MCF 10A (cell line): ENCODE results near the gene WDFY4. TPM values are rescaled to one million over a fixed set of nuclear protein-coding genes. Genes with fewer than 3 reads are reported as not detected.

Experiments
- BruUV-seq: library from RNA; stranded (reverse); fragments of 400-500 nt; replicated peaks from 2 replicates; lab custom pipeline; 2021; lab: Mats Ljungman, UMichigan
- CTCF ChIA-PET: fragments of 300-600 bp; sonication (Branson Sonifier 250); formaldehyde crosslinking; extraction: SDS; loops from one replicate; lab custom pipeline; 2021; ENCODE audit warnings: antibody characterized with exemption, inconsistent platforms; lab: Yijun Ruan, JAX
- POLR2A ChIA-PET: fragments of 300-600, 350-650 bp; sonication (Branson Sonifier 250); formaldehyde crosslinking; extraction: SDS; loops from one replicate; lab custom pipeline; 2020; ENCODE audit warnings: antibody characterized with exemption, inconsistent platforms; lab: Yijun Ruan, JAX
- DNase-seq: peaks from one replicate; pipeline ENCODE4 v3.0.0-alpha.2; 2018; ENCODE audit not compliant: unreplicated experiment
- H3K27ac Mint-ChIP-seq: one replicate; pipeline ENCODE4 v1.8.0; 2022; ENCODE audit warnings: mild to moderate bottlenecking, low read depth, mixed read lengths; ENCODE audit not compliant: unreplicated experiment
- H3K27me3 Mint-ChIP-seq: one replicate; pipeline ENCODE4 v1.8.0; 2022; ENCODE audit warnings: mixed read lengths; ENCODE audit not compliant: insufficient read depth, unreplicated experiment
- H3K36me3 Mint-ChIP-seq: one replicate; pipeline ENCODE4 v1.8.0; 2022; ENCODE audit warnings: mild to moderate bottlenecking, moderate library complexity, mixed read lengths; ENCODE audit not compliant: insufficient read depth, unreplicated experiment
- H3K4me1 Mint-ChIP-seq: one replicate; pipeline ENCODE4 v1.8.0; 2022; ENCODE audit warnings: mixed read lengths; ENCODE audit not compliant: insufficient read depth, unreplicated experiment
- H3K4me3 Mint-ChIP-seq: one replicate; pipeline ENCODE4 v1.8.0; 2022; ENCODE audit warnings: mild to moderate bottlenecking, moderate library complexity, mixed read lengths; ENCODE audit not compliant: unreplicated experiment
- H3K9me3 Mint-ChIP-seq: one replicate; pipeline ENCODE4 v1.8.0; 2022; ENCODE audit warnings: mixed read lengths; ENCODE audit not compliant: unreplicated experiment
- CTCF ChIP-seq: fragments of 200-600 bp; IDR thresholded peaks from one replicate; pipeline ENCODE4 v1.8.0; 2022; ENCODE audit warnings: antibody characterized with exemption, mild to moderate bottlenecking; ENCODE audit not compliant: unreplicated experiment
- intact Hi-C: fragments of 100-400 bp; cut with micrococcal nuclease; formaldehyde crosslinking; loops from 2 replicates; pipeline ENCODE4 v1.14.1; 2022
- total RNA-seq: library from RNA; stranded (reverse); gene quantifications from 2 replicates; pipeline ENCODE4 v1.2.3, GENCODE V29; 2022

WDFY4 gene
- total RNA-seq, 1 experiment from 2014 or later, result not detected

DNA sequence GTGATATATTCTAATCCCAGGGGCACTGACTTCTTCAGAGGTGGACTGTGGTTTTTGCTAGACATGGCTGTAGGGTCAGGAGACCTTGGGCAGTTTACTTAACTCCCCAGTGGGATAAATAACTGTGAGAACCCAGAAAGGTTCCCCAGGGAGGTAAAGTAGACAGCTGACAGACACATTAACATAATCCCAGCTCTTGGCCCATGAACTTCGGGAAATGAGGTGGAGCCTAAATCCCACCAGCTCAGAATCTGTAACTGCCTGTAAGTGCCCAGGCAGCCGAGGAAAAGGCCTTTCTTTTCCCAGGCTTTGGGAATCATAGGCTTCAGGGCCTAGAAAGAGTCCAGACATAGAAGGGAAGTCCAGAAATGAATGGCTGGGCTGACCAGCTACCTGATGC lies 149.0 kb downstream of the WDFY4 start:
- intact Hi-C loops, result no loop called here
- Mint-ChIP-seq H3K9me3 (no peaks in the 10 kb centered on the region), H3K4me3 (no peak overlapping the region), H3K27ac (no peak overlapping the region), H3K27me3 (peaks cover 40% of the 10 kb centered on the region), H3K36me3 (no peaks in the 10 kb centered on the region), H3K4me1 (no peaks in the 10 kb centered on the region)
- BruUV-seq, result no TSS peak
- ChIA-PET CTCF (interaction anchor here (0.6 kb wide), 2 partner anchors 241 to 291 kb away, joined by 3 read pairs; no protein-coding TSS in a partner anchor), POLR2A (interaction anchor here (0.5 to 1.1 kb wide), 3 partner anchors 14 to 48 kb away, joined by 3 read pairs; no protein-coding TSS in a partner anchor)
- DNase-seq, result no peak
- TF ChIP-seq CTCF, result no peak

DNA sequence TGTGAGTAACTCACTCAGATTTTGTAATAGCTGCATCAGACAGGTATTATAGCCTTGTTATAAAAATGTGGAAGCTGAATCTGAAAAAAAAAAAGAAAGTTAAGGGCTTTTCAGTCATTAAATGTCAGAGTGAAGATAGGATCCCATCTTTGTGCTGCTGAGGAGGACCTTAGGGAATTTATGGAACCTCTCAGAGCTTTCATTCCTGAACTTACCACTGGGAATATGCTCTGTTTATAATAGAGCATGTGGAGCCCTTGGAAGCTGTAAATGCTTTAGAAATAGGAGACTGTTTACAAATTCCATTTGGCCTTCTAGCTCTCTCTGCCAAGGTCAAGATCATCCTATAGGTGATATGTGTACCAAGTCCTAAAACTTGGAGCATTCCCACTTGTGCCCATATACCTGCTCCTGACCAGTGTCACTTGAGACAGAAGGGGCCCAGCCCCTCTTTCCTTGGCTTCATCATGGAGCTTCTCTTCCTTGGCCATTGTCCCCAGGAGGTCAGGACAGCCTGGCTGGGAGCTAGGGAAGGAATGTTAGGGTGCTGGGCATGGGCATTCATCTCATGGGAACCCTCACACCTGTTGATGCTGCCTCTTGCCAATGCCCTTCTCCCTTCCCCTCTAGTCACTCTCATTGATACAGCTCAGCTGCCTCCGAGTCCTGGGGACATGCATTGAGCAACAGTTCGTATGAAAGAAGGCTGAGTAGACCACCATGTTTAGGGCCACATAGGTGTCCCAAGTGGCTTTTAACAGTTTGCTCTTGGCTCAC lies 149.7 kb downstream of the WDFY4 start:
- Mint-ChIP-seq H3K4me3 (no peak overlapping the region), H3K4me1 (no peaks in the 10 kb centered on the region), H3K9me3 (no peaks in the 10 kb centered on the region), H3K27ac (no peak overlapping the region), H3K36me3 (no peaks in the 10 kb centered on the region), H3K27me3 (peaks cover 44% of the 10 kb centered on the region)
- CTCF ChIA-PET, result interaction anchor here (0.6 kb wide), 1 partner anchor 290 kb away, joined by 3 read pairs; no protein-coding TSS in a partner anchor
- POLR2A ChIA-PET, result interaction anchor here (0.5 to 1.1 kb wide), 2 partner anchors 13 to 49 kb away, joined by 3 read pairs; no protein-coding TSS in a partner anchor
- TF ChIP-seq CTCF, result no peak
- DNase-seq, result no peak
- BruUV-seq, result no TSS peak
- intact Hi-C loops, result no loop called here

DNA sequence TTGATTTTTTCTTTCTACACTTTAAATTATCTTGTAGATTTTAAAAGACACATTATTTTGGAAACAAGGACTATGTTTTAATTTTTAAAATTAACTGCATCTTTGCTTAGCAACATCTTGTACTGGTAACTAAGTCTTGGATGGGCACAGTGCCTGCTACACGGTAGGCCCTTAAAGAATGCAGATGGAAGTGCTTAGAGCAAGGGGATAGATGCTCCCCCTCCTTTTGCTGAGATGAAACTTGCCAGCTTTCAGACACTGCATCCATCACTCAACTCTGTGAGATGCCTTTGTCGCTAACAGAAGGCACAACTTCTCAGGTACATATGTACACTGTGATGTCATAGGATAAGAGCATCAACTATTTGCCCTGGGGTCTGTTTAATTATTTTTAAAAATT lies 151.1 kb downstream of the WDFY4 start:
- POLR2A ChIA-PET, result no interaction called here
- DNase-seq, result no peak
- Mint-ChIP-seq H3K4me1 (no peaks in the 10 kb centered on the region), H3K27me3 (peaks cover 56% of the 10 kb centered on the region), H3K27ac (no peak overlapping the region), H3K4me3 (no peak overlapping the region), H3K36me3 (no peaks in the 10 kb centered on the region), H3K9me3 (no peaks in the 10 kb centered on the region)
- CTCF ChIA-PET, result interaction anchor here (1.0 kb wide), 1 partner anchor 9 kb away, joined by 3 read pairs; no protein-coding TSS in a partner anchor
- no TSS peak for BruUV-seq
- no peak for TF ChIP-seq CTCF
- intact Hi-C loops, result no loop called here

DNA sequence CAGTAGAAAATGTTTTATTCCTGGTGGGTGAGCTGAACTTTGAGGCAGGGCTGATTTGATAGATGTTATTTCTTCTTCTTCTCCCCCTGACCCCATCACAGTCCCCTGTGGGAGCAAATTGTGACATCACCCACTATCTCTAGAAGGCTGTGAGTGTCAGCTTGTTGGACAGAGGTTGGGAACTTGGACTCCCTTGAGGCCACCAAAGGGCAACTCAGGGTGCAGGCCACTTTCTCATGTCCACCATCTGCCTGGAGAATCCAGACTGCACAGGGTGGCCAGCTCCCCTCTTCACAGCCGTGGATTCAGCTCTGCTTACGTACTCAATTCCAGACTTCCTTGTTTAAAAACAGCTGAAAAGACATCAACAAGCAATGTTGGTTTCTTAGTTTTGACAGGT lies 151.9 kb downstream of the WDFY4 start:
- Mint-ChIP-seq H3K4me3 (no peak overlapping the region), H3K27ac (no peak overlapping the region), H3K36me3 (no peaks in the 10 kb centered on the region), H3K27me3 (peaks cover 57% of the 10 kb centered on the region), H3K9me3 (no peaks in the 10 kb centered on the region), H3K4me1 (no peaks in the 10 kb centered on the region)
- no peak for DNase-seq
- no TSS peak for BruUV-seq
- CTCF ChIA-PET, result interaction anchor here (0.6 to 1.0 kb wide), 2 partner anchors 8 to 377 kb away, joined by 3 read pairs; no protein-coding TSS in a partner anchor
- POLR2A ChIA-PET, result no interaction called here
- TF ChIP-seq CTCF, result no peak
- intact Hi-C loops, result no loop called here
